Activated naive CD4-positive, alpha-beta T cell treated with anti-CD3 and anti-CD28 coated beads, Interleukin-2, amount 10 ng/mL, durations not matched to agents 5 hours and 36 hours (primary cell): ENCODE measurements around the gene DPYSL5. TPM values are rescaled to one million over a fixed set of nuclear protein-coding genes. Genes with fewer than 3 reads are reported as not detected.

Experiments used
- total RNA-seq, 2 experiments: library from RNA; stranded (reverse); gene quantifications; one replicate each; pipeline ENCODE4 v1.2.3, GENCODE V29; 2021

DPYSL5 gene
- total RNA-seq, result under 1 TPM in 1 of 2 experiments, not detected in 1; 0.17 TPM

DNA sequence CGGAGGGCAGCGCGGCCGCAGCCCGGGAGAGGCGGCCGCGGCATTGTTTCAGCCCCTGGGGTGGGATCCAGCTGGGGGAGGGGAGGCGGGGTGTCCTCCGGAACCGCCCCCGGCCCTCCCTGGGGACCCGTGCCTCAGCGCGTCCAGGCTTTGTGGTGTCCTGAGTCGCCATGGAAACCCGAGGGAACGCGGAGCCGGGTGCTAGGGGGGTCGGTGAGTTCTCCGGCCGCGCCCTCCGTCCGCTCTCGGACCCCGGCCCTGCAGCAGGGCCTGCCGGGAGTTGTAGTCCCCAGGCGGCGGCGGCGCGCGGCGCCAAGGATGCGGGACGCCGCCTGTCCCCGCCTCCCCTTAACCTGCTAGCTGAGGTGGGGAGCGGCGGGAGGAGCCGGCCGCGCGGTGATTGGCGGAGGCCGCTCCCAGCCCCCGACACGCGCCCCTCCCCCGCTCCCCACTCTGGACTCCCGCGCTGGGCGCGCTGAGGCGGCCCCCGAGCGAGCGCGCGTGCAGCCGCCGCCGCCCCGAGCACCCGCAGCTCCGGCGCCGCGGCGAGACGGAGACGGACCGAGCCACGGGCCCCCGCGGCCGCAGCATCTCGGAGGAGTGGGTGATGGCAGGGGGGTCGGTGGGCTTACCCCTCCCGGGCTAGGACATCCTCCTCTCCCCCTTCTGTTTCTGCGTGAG lies at the start of gene DPYSL5:
DPYSL5 (plus strand) TSS at position 478 of the 681 bp plus-strand sequence. CDS start 50,368 bp downstream, outside the sequence.

DNA sequence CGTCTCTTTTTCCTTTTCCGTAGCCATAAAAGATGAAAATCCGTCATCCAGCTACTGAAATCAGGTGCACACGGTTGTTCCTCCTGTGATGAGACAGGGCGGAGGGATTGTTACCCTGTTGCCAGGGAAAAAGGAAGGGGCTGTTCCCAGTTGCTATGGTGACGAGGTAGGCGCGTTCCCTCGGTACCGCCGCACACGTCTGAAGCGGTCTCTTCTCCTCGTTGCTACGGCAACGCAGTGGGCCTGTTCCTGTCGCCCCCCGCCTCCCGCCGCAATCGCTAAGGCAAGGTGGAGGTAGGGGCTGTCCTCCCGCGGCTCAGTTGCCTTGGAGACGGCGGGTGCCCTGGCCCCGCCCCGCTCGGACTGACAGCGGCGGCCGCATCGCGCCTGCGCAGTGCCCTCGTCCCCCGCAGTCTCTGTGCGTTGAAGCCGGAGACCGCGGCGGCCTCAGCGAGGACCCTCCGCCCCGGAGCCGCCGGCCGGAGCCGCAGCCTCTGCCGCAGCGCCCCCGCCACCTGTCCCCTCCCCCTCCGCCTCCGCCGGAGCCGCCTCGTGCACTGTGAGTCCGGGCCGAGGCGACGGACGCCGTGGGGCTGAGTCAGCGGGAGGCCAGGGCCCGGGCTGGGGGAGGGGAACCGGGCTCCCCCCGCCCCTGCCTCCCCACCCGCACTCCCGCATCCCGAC lies 122.5 kb downstream of the DPYSL5 start, which contains the start of gene MAPRE3:
MAPRE3 (plus strand) TSS at position 394 of the 684 bp plus-strand sequence. CDS start 51,582 bp downstream, outside the sequence.

Other genes starting within 250 kb of the DPYSL5 start
- gene CIB4, start 206.8 kb upstream of the DPYSL5 start, total RNA-seq, result not detected
- gene KCNK3, start 155.4 kb upstream of the DPYSL5 start, total RNA-seq, result not detected
- 10 to 100 TPM; 17.9 to 18.6 TPM for gene SLC35F6, start 83.8 kb upstream of the DPYSL5 start, total RNA-seq
- gene CENPA, start 62.1 kb upstream of the DPYSL5 start, total RNA-seq, result 10 to 100 TPM; 31.0 to 33.8 TPM
- 1 to 10 TPM; 1.6 to 1.8 TPM for gene MAPRE3, start 122.5 kb downstream of the DPYSL5 start, total RNA-seq
- 10 to 100 TPM; 69.5 to 69.7 TPM for gene TMEM214, start 184.8 kb downstream of the DPYSL5 start, total RNA-seq
- 10 to 100 TPM; 16.0 to 17.1 TPM for gene AGBL5, start 203.5 kb downstream of the DPYSL5 start, total RNA-seq
- gene OST4, start 223.5 kb downstream of the DPYSL5 start, total RNA-seq, result 100 to 1,000 TPM; 369 to 380 TPM
- 1 to 10 TPM; 1.0 to 1.1 TPM for gene EMILIN1, start 230.5 kb downstream of the DPYSL5 start, total RNA-seq
- gene KHK, start 238.6 kb downstream of the DPYSL5 start, total RNA-seq, result 10 to 100 TPM; 10.1 to 11.1 TPM